ENCODE results near the gene SLC25A22.

DNA sequence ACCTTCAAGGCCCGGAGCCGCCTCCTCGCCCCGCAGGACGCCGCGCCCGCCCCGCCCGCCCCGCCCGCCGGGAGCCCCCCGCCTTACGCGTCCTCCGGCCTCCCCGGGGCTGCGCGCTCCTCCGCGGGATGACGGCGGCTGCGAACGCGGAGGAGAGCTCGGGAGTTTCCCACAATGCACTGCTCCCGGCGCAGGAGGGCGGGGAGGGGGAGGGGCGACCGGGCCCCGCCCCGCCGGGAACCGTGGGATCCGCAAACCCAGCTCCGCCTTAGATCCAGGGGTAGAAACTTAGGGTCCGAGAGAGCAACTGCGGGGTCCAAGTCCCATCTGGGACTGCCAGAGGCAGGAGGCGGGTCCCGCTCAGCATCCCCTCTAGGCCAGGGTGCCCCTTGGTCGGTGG is 8.1 kb downstream of the SLC25A22 start, which contains the start of gene CEND1:
- TF ChIP-seq, protein P1, sequence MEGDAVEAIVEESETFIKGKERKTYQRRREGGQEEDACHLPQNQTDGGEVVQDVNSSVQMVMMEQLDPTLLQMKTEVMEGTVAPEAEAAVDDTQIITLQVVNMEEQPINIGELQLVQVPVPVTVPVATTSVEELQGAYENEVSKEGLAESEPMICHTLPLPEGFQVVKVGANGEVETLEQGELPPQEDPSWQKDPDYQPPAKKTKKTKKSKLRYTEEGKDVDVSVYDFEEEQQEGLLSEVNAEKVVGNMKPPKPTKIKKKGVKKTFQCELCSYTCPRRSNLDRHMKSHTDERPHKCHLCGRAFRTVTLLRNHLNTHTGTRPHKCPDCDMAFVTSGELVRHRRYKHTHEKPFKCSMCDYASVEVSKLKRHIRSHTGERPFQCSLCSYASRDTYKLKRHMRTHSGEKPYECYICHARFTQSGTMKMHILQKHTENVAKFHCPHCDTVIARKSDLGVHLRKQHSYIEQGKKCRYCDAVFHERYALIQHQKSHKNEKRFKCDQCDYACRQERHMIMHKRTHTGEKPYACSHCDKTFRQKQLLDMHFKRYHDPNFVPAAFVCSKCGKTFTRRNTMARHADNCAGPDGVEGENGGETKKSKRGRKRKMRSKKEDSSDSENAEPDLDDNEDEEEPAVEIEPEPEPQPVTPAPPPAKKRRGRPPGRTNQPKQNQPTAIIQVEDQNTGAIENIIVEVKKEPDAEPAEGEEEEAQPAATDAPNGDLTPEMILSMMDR (IDR thresholded peaks at IDR 0.05), result no peak
- peak in 1 of 3 donors; percentile 2 for TF ChIP-seq POLR2A (IDR thresholded peaks at IDR 0.05)

Measured in body of pancreas (tissue), 4 donors.